ENCODE measurements around the gene LIN7B.

DNA sequence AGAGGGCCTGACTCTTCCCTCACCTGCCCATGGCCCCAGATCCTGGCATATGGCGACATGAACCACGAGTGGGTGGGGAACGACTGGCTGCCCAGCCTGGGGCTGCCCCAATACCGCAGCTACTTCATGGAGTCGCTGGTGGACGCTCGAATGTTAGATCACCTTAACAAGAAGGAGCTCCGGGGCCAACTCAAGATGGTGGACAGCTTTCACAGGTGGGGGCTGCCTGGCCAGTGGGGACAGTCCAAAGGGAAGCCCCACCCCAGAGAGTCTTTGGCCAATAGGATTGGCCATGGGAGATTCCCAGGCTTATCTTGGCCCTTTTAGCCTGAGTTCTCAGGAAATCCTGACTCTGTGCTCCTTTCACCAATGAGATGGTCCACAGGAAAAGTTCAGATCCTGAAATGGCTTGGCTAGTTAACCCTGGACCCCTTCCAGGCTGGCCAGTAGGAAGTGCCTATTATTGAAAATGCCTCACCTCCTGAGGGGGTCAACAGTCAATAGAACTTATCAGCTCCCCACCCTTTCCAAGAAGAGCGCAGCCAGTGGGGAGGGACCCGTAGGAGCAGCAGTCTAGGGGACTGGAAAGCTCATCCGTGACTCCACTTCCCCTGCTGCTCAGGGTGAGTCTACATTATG, 34.0 kb downstream of the LIN7B start:
- TF ChIP-seq, protein P1, sequence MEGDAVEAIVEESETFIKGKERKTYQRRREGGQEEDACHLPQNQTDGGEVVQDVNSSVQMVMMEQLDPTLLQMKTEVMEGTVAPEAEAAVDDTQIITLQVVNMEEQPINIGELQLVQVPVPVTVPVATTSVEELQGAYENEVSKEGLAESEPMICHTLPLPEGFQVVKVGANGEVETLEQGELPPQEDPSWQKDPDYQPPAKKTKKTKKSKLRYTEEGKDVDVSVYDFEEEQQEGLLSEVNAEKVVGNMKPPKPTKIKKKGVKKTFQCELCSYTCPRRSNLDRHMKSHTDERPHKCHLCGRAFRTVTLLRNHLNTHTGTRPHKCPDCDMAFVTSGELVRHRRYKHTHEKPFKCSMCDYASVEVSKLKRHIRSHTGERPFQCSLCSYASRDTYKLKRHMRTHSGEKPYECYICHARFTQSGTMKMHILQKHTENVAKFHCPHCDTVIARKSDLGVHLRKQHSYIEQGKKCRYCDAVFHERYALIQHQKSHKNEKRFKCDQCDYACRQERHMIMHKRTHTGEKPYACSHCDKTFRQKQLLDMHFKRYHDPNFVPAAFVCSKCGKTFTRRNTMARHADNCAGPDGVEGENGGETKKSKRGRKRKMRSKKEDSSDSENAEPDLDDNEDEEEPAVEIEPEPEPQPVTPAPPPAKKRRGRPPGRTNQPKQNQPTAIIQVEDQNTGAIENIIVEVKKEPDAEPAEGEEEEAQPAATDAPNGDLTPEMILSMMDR (IDR thresholded peaks at IDR 0.05), result no peak
- TF ChIP-seq POLR2AphosphoS5 (IDR thresholded peaks at IDR 0.05; ENCODE audit: low read depth, low read length), result no peak
- TF ChIP-seq, protein P2, sequence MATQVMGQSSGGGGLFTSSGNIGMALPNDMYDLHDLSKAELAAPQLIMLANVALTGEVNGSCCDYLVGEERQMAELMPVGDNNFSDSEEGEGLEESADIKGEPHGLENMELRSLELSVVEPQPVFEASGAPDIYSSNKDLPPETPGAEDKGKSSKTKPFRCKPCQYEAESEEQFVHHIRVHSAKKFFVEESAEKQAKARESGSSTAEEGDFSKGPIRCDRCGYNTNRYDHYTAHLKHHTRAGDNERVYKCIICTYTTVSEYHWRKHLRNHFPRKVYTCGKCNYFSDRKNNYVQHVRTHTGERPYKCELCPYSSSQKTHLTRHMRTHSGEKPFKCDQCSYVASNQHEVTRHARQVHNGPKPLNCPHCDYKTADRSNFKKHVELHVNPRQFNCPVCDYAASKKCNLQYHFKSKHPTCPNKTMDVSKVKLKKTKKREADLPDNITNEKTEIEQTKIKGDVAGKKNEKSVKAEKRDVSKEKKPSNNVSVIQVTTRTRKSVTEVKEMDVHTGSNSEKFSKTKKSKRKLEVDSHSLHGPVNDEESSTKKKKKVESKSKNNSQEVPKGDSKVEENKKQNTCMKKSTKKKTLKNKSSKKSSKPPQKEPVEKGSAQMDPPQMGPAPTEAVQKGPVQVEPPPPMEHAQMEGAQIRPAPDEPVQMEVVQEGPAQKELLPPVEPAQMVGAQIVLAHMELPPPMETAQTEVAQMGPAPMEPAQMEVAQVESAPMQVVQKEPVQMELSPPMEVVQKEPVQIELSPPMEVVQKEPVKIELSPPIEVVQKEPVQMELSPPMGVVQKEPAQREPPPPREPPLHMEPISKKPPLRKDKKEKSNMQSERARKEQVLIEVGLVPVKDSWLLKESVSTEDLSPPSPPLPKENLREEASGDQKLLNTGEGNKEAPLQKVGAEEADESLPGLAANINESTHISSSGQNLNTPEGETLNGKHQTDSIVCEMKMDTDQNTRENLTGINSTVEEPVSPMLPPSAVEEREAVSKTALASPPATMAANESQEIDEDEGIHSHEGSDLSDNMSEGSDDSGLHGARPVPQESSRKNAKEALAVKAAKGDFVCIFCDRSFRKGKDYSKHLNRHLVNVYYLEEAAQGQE (IDR thresholded peaks at IDR 0.05; ENCODE audit: low read depth, low read length), result no peak
